ENCODE data around the gene MYL11. TPM values are rescaled to one million over a fixed set of nuclear protein-coding genes. Genes with fewer than 3 reads are reported as not detected.

Gene MYL11
- total RNA-seq, 1 experiment from 2014 or later: 1.4 TPM

- Histone ChIP-seq H3F3A (ENCODE audit: insufficient read depth, low read depth) (peaks cover 39% of the 10 kb centered on the region), H3K36me3 (ENCODE audit: low read depth) (peaks cover 6% of the 10 kb centered on the region; the same call in 1 of the 2 replicates), H3K79me2 (ENCODE audit: low read depth) (peaks cover 9% of the 10 kb centered on the region; the same call in 1 of the 2 replicates), H3K27me3 (ENCODE audit: insufficient read depth, low read depth) (no peaks in the 10 kb centered on the region), H3K9me3 (ENCODE audit: insufficient read depth, low read depth) (no peaks in the 10 kb centered on the region), H2AFZ (no peak overlapping the region), H3K9me2 (ENCODE audit: insufficient read depth) (no peaks in the 10 kb centered on the region), H3K4me2 (no peak overlapping the region), H3K27ac (no peak overlapping the region), H4K20me1 (ENCODE audit: insufficient read depth) (no peaks in the 10 kb centered on the region), H3K4me3 (no peak overlapping the region), H3K4me1 (replicated peaks; ENCODE audit: insufficient read depth) (peaks cover 13% of the 10 kb centered on the region)
- POLR2A ChIA-PET (ENCODE audit: unreplicated experiment): interaction anchor here (0.5 to 0.6 kb wide), 2 partner anchors 303 to 809 kb away, joined by 3 to 8 read pairs; no protein-coding TSS in a partner anchor
- DNase-seq: no peak
- intact Hi-C loops (cut with micrococcal nuclease; ENCODE audit: unreplicated experiment): no loop called here
- BruUV-seq (replicated peaks): no TSS peak
- CTCF ChIA-PET: interaction anchor here (0.7 kb wide), 2 partner anchors 11 to 193 kb away, joined by 3 read pairs; no protein-coding TSS in a partner anchor
- no peak for TF ChIP-seq CTCF (conservative IDR thresholded peaks at IDR 0.05)
- TF ChIP-seq EZH2 (IDR thresholded peaks at IDR 0.05; ENCODE audit: low read depth): no peak
Observed at GRCh38 chr16:30413112-30413806, 38.7 kb downstream of the MYL11 start.

GRCh38 chr16:30414159-30414558 lies 39.6 kb downstream of the MYL11 start:
- Histone ChIP-seq H2AFZ (no peak overlapping the region), H4K20me1 (ENCODE audit: insufficient read depth) (no peaks in the 10 kb centered on the region), H3K27me3 (ENCODE audit: insufficient read depth, low read depth) (no peaks in the 10 kb centered on the region), H3K4me3 (no peak overlapping the region), H3F3A (ENCODE audit: insufficient read depth, low read depth) (peaks cover 39% of the 10 kb centered on the region), H3K4me2 (no peak overlapping the region), H3K9me3 (ENCODE audit: insufficient read depth, low read depth) (no peaks in the 10 kb centered on the region), H3K36me3 (ENCODE audit: low read depth) (peaks cover 6% of the 10 kb centered on the region; the same call in 1 of the 2 replicates), H3K4me1 (replicated peaks; ENCODE audit: insufficient read depth) (peaks cover 10% of the 10 kb centered on the region), H3K9me2 (ENCODE audit: insufficient read depth) (no peaks in the 10 kb centered on the region), H3K27ac (no peak overlapping the region), H3K79me2 (ENCODE audit: low read depth) (peaks cover under 1% of the 10 kb centered on the region; the same call in 1 of the 2 replicates)
- ChIA-PET CTCF (no interaction called here), POLR2A (ENCODE audit: unreplicated experiment) (interaction anchor here (0.6 kb wide), 1 partner anchor 304 kb away, joined by 3 read pairs; no protein-coding TSS in a partner anchor)
- no peak for TF ChIP-seq CTCF (conservative IDR thresholded peaks at IDR 0.05)
- no peak for TF ChIP-seq EZH2 (IDR thresholded peaks at IDR 0.05; ENCODE audit: low read depth)
- no peak for DNase-seq
- no TSS peak for BruUV-seq (replicated peaks)
- intact Hi-C loops (cut with micrococcal nuclease; ENCODE audit: unreplicated experiment): no loop called here

- POLR2A ChIA-PET (ENCODE audit: unreplicated experiment): interaction anchor here (1.1 kb wide), 1 partner anchor 9 kb away, joined by 5 read pairs; the partner anchor contains the start of gene ZNF771
- peaks cover 7% of the 10 kb centered on the region; the same call in 1 of the 2 replicates for H3K4me1 ChIP-seq (replicated peaks; ENCODE audit: insufficient read depth)
- H3K36me3 ChIP-seq (ENCODE audit: low read depth): peaks cover 6% of the 10 kb centered on the region; the same call in 1 of the 2 replicates
- no peak overlapping the region for H3K4me2 ChIP-seq
- H3K79me2 ChIP-seq (ENCODE audit: low read depth): no peaks in the 10 kb centered on the region
- BruUV-seq (replicated peaks): no TSS peak
- H3K27me3 ChIP-seq (ENCODE audit: insufficient read depth, low read depth): no peaks in the 10 kb centered on the region
- no peaks in the 10 kb centered on the region for H3K9me3 ChIP-seq (ENCODE audit: insufficient read depth, low read depth)
- TF ChIP-seq EZH2 (IDR thresholded peaks at IDR 0.05; ENCODE audit: low read depth) (no peak), CTCF (conservative IDR thresholded peaks at IDR 0.05) (no peak)
- H3K4me3 ChIP-seq: no peak overlapping the region
- H3K27ac ChIP-seq: no peak overlapping the region
- H3K9me2 ChIP-seq (ENCODE audit: insufficient read depth): no peaks in the 10 kb centered on the region
- H2AFZ ChIP-seq: no peak overlapping the region
- CTCF ChIA-PET: interaction anchor here (0.6 kb wide), 1 partner anchor 77 kb away, joined by 3 read pairs; no protein-coding TSS in a partner anchor
- peaks cover 40% of the 10 kb centered on the region for H3F3A ChIP-seq (ENCODE audit: insufficient read depth, low read depth)
- no peaks in the 10 kb centered on the region for H4K20me1 ChIP-seq (ENCODE audit: insufficient read depth)
- no peak for DNase-seq
- intact Hi-C loops (cut with micrococcal nuclease; ENCODE audit: unreplicated experiment): no loop called here
Observed at GRCh38 chr16:30416047-30416603, 41.5 kb downstream of the MYL11 start.
